PFSK-1 (cell line): ENCODE results near the gene KRT10.

Source experiments
- FOXP2 ChIP-seq: optimal IDR thresholded peaks from 2 replicates; pipeline ENCODE3; 2011; ENCODE audit warnings: borderline replicate concordance, control low read depth, inconsistent platforms; ENCODE audit not compliant: insufficient read depth; ENCODE audit errors: extremely low read length, extremely low read depth
- POLR2AphosphoS5 ChIP-seq: IDR thresholded peaks from 2 replicates; pipeline ENCODE4 v1.6.1; 2012; ENCODE audit warnings: low read depth, mild to moderate bottlenecking, control low read depth, low read length, moderate library complexity
- SIN3A ChIP-seq: IDR thresholded peaks from 2 replicates; pipeline ENCODE4 v1.6.1; 2012; ENCODE audit warnings: mild to moderate bottlenecking, low read length, moderate library complexity, borderline replicate concordance; ENCODE audit not compliant: insufficient read depth
- TAF1 ChIP-seq: IDR thresholded peaks from 2 replicates; pipeline ENCODE4 v1.6.1; 2012; ENCODE audit warnings: low read length, control low read depth, borderline replicate concordance; ENCODE audit not compliant: insufficient read depth
- TF ChIP-seq, protein P1 (sequence below), 2 experiments: IDR thresholded peaks; 2 replicates each; pipeline versions ENCODE4 v1.6.1 to v1.8.0; 2011 to 2012; ENCODE audit warnings: low read depth in 2 of 2, low read length in 2 of 2, control low read depth in 1 of 2, inconsistent platforms in 1 of 2, mild to moderate bottlenecking in 1 of 2, moderate library complexity in 1 of 2; ENCODE audit not compliant: insufficient read depth in 1 of 2

The KRT10 gene

DNA sequence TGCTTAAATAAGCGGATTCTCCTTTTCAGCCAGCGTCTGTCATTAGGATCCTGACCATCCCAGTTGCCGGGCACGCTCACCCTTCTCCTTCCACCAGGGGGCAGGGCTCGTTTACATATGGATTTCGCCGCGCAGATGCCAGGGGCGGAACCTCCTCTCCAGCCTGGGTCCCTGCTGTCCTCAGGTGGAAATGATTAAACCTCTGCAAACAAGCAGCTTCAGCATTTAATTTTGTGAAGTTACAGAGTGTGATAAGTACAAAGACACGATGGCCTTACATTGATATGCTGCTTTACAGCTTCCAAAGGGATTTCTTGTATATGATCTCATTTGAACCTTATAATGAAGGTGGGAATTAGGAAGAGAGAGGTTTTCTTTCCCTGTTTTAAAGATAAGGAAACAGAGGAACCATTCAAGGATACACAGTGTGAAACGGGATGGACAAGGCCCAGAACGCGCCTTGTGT lies 18.8 kb downstream of the KRT10 start:
- TF ChIP-seq TAF1 (no peak), FOXP2 (peak; percentile 44)

DNA sequence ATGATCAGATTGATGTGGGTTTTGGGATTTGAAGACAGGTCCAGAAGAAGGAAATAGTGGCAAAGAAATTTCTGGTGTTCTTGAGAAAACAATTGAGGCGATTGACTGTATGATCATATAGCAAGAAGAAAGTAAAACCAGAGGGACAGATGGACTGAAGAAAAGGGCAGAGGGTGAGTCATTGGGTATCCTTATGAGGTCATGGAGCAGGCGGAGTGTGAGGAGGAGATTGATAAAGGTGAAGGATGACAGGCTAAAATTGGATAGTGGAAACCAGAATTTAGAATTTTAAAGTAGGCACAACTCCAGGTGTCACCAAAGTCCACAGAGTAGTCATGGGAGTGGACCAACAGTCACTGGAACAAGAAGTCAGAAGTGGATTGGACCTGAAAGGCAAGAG lies 21.3 kb downstream of the KRT10 start:
- TF ChIP-seq FOXP2, result no peak
- TF ChIP-seq POLR2AphosphoS5, result no peak
- TF ChIP-seq SIN3A, result no peak
- TF ChIP-seq, protein P1, sequence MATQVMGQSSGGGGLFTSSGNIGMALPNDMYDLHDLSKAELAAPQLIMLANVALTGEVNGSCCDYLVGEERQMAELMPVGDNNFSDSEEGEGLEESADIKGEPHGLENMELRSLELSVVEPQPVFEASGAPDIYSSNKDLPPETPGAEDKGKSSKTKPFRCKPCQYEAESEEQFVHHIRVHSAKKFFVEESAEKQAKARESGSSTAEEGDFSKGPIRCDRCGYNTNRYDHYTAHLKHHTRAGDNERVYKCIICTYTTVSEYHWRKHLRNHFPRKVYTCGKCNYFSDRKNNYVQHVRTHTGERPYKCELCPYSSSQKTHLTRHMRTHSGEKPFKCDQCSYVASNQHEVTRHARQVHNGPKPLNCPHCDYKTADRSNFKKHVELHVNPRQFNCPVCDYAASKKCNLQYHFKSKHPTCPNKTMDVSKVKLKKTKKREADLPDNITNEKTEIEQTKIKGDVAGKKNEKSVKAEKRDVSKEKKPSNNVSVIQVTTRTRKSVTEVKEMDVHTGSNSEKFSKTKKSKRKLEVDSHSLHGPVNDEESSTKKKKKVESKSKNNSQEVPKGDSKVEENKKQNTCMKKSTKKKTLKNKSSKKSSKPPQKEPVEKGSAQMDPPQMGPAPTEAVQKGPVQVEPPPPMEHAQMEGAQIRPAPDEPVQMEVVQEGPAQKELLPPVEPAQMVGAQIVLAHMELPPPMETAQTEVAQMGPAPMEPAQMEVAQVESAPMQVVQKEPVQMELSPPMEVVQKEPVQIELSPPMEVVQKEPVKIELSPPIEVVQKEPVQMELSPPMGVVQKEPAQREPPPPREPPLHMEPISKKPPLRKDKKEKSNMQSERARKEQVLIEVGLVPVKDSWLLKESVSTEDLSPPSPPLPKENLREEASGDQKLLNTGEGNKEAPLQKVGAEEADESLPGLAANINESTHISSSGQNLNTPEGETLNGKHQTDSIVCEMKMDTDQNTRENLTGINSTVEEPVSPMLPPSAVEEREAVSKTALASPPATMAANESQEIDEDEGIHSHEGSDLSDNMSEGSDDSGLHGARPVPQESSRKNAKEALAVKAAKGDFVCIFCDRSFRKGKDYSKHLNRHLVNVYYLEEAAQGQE (IDR thresholded peaks at IDR 0.05; ENCODE audit: insufficient read depth in 1 of 2, low read depth in 2 of 2, low read length in 2 of 2), result no peak
- TF ChIP-seq TAF1, result no peak

DNA sequence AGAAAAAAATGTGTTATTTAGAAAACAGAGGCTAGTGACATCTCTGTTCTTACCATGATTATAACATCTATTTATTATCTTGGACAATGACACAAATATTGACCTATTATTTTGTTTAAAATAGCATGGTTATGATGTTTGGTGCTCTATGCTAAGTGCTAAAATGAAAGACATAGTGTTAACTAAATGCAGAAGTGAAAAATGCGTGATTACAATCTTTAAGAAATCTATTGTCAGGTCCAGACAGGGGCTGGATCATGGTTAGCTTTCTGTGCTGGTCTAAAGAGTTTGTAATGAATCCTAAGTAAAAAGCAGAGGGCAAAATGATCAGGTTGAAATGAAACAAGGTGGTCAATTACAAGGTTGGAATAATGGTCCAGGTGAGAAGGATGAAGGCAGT lies 22.0 kb downstream of the KRT10 start:
- TF ChIP-seq FOXP2 (no peak), TAF1 (no peak), POLR2AphosphoS5 (no peak), SIN3A (no peak)
- TF ChIP-seq, protein P1 (IDR thresholded peaks at IDR 0.05; ENCODE audit: insufficient read depth in 1 of 2, low read depth in 2 of 2, low read length in 2 of 2), result no peak

DNA sequence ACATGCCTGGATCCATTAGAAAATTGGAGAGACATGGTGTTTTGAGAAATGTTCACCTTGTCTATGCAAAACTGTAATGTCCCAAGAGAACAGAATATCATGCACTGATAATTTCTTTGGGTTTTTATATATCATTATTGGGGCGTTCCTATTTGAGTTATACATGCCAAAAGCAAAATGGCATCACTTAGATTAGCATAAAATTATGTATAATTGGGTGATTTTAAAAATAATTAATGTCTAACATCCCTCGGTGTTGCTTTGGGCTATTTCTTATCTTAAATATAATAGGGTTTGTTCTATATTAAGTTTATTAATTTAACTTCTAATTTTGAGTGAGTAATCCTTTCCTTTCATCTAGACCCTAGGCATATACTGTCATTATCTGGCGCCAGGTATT lies 22.6 kb downstream of the KRT10 start, which contains the start of gene KRT28:
Gene KRT28 (minus strand): TSS at position 101 of the 400 bp plus-strand sequence. CDS start 66 bp downstream, at position 35.
- no peak for TF ChIP-seq FOXP2
- no peak for TF ChIP-seq TAF1
- no peak for TF ChIP-seq SIN3A
- TF ChIP-seq POLR2AphosphoS5, result no peak
- TF ChIP-seq, protein P1 (IDR thresholded peaks at IDR 0.05; ENCODE audit: insufficient read depth in 1 of 2, low read depth in 2 of 2, low read length in 2 of 2), result no peak

DNA sequence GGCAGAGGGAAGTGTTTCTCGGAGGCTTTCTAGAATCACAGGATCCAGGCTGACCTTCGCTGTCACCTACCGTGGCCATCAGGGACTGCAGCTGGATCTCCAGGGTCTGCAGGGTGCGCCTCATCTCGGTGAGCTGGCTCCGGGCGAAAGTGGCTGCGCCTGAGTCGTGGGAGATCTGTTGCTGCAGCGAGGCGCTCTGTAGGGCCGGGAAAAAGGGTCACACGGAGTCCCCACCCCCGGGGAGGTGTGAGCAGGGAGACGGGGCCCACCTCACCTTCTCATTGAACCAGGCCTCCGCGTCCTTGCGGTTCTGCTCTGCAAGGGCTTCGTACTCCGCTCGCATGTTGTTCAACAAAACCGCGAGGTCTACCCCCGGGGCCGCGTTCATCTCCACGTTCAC lies 25.6 kb downstream of the KRT10 start:
- TF ChIP-seq, protein P1 (IDR thresholded peaks at IDR 0.05; ENCODE audit: insufficient read depth in 1 of 2, low read depth in 2 of 2, low read length in 2 of 2), result no peak
- TF ChIP-seq TAF1 (no peak), SIN3A (no peak), FOXP2 (no peak), POLR2AphosphoS5 (no peak)
